Cardiac muscle cell (in vitro differentiated cells and primary cell): ENCODE data around the gene TBK1. TPM values are rescaled to one million over a fixed set of nuclear protein-coding genes. Genes with fewer than 3 reads are reported as not detected.
A peak's percentile ranks its signal among the peaks of the same experiment; 100 is the strongest.

Source experiments
- DNase-seq, 2 donors: peaks; one replicate each; pipeline versions ENCODE4 v3.0.0 to v3.0.0-alpha.2; 2010 to 2017; ENCODE audit warnings: low read depth in 1 of 2, low spot score in 1 of 2
- H3K27ac ChIP-seq: fragments of 200-600 bp; sonication (generic); 2 replicates; pipeline ENCODE4 v1.5.1; 2016
- H3K27me3 ChIP-seq: fragments of 200-600 bp; sonication (generic); 2 replicates; pipeline ENCODE4 v1.6.0; 2016; ENCODE audit warnings: control low read depth
- H3K36me3 ChIP-seq: fragments of 200-600 bp; sonication (generic); 2 replicates; pipeline ENCODE4 v1.5.1; 2016; ENCODE audit warnings: control low read depth
- H3K4me1 ChIP-seq: fragments of 200-600 bp; sonication (generic); 2 replicates; pipeline ENCODE4 v1.8.1; 2017; ENCODE audit warnings: low read depth, mild to moderate bottlenecking, mixed run types
- H3K4me3 ChIP-seq: fragments of 200-600 bp; sonication (generic); 2 replicates; pipeline ENCODE4 v1.5.1; 2016; ENCODE audit warnings: mild to moderate bottlenecking
- H3K9me3 ChIP-seq: fragments of 200-600 bp; sonication (generic); 2 replicates; pipeline ENCODE4 v1.5.1; 2017; ENCODE audit warnings: low read depth, mild to moderate bottlenecking, control low read depth
- CTCF ChIP-seq: IDR thresholded peaks from 2 replicates; pipeline ENCODE4 v1.5.1; 2012; ENCODE audit warnings: low read depth, mild to moderate bottlenecking, low read length
- polyA plus RNA-seq: library from polyadenylated mRNA; unstranded; fragments of >200 nt; fragmentation: Nextera tagmentation; extraction: Ambion mirVana; gene quantifications from 2 replicates; pipeline ENCODE4 v1.2.1, GENCODE V29; 2016
- total RNA-seq: library from RNA; depleted of rRNA; stranded (reverse); fragments of >200 nt; gene quantifications from 2 replicates; pipeline ENCODE4 v1.2.3, GENCODE V29; 2016

TBK1 gene
- total and polyA plus RNA-seq, 2 experiments from 2014 or later: 9.0 to 15.0 TPM

GRCh38 chr12:64478661-64479060 lies 26.7 kb downstream of the TBK1 start:
- no peak for TF ChIP-seq CTCF
- Histone ChIP-seq H3K36me3 (peaks cover 37% of the 10 kb centered on the region), H3K4me1 (no peaks in the 10 kb centered on the region), H3K9me3 (no peaks in the 10 kb centered on the region), H3K27me3 (no peaks in the 10 kb centered on the region), H3K4me3 (no peak overlapping the region), H3K27ac (no peak overlapping the region)
- DNase-seq: no peak

- no peak overlapping the region for H3K27ac ChIP-seq
- H3K36me3 ChIP-seq: peaks cover 34% of the 10 kb centered on the region
- no peaks in the 10 kb centered on the region for H3K9me3 ChIP-seq
- no peaks in the 10 kb centered on the region for H3K4me1 ChIP-seq
- peak in 1 of 2 donors; percentile 33 for DNase-seq
- no peak for TF ChIP-seq CTCF
- no peak overlapping the region for H3K4me3 ChIP-seq
- H3K27me3 ChIP-seq: no peaks in the 10 kb centered on the region
Measured at GRCh38 chr12:64480148-64480547, 28.2 kb downstream of the TBK1 start.

GRCh38 chr12:64486657-64487056 lies 34.7 kb downstream of the TBK1 start:
- Histone ChIP-seq H3K27me3 (no peaks in the 10 kb centered on the region), H3K27ac (no peak overlapping the region), H3K4me1 (no peaks in the 10 kb centered on the region), H3K4me3 (no peak overlapping the region), H3K9me3 (no peaks in the 10 kb centered on the region), H3K36me3 (peaks cover 47% of the 10 kb centered on the region)
- no peak for TF ChIP-seq CTCF
- no peak for DNase-seq

- no peaks in the 10 kb centered on the region for H3K27me3 ChIP-seq
- no peak for DNase-seq
- no peak overlapping the region for H3K27ac ChIP-seq
- no peaks in the 10 kb centered on the region for H3K9me3 ChIP-seq
- no peaks in the 10 kb centered on the region for H3K4me1 ChIP-seq
- TF ChIP-seq CTCF: no peak
- H3K36me3 ChIP-seq: peaks cover 41% of the 10 kb centered on the region
- H3K4me3 ChIP-seq: no peak overlapping the region
Measured at GRCh38 chr12:64491718-64492117, 39.8 kb downstream of the TBK1 start.

- no peaks in the 10 kb centered on the region for H3K9me3 ChIP-seq
- DNase-seq: no peak
- H3K36me3 ChIP-seq: peaks cover 54% of the 10 kb centered on the region
- no peaks in the 10 kb centered on the region for H3K27me3 ChIP-seq
- H3K4me1 ChIP-seq: no peaks in the 10 kb centered on the region
- H3K4me3 ChIP-seq: no peak overlapping the region
- H3K27ac ChIP-seq: no peak overlapping the region
- TF ChIP-seq CTCF: no peak
Measured at GRCh38 chr12:64493513-64493912, 41.6 kb downstream of the TBK1 start.
